GM21825 (cell line): ENCODE results near the gene POLD2.

Experiments
- ATAC-seq: cut with Tn5 transposase; IDR thresholded peaks from one replicate; pipeline ENCODE4 v1.9.1; 2021; ENCODE audit warnings: mild to moderate bottlenecking, moderate library complexity; ENCODE audit not compliant: unreplicated experiment

POLD2 gene

DNA sequence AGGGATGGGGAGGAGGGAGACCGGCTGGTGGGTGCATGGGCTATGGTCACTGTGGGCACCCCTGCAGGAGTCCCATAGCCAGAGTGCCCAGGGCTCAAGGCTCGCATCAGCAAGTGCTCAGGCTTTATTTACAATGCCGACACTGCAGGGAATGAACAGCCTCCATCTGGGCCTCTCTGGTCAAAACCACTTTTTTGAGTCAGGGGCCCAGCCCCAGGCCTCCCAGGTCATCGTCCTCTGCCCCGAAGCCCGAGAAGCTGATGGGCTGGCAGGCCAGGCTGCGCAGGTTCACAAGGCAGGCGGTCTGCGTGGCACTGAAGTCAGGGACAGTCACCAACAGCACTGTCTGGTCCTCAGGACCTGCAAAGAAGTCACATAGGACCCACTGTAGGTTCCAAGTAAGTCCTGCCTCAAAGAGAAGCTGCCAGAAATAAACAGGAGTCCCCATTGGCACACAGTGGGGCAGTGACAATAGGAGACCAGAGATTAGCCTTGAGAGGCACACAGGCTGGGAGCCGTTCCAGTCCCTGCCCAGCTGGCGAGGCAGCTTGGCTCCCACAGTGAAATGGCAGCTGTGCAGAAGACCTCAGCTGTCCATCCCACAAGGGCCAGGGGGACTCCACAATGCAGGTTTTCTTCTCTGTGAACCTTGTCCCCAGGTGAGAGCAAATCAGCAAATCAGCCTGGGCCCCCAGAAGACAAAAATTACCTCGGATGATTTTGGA, 8.6 kb downstream of the POLD2 start:
- no peak for ATAC-seq

DNA sequence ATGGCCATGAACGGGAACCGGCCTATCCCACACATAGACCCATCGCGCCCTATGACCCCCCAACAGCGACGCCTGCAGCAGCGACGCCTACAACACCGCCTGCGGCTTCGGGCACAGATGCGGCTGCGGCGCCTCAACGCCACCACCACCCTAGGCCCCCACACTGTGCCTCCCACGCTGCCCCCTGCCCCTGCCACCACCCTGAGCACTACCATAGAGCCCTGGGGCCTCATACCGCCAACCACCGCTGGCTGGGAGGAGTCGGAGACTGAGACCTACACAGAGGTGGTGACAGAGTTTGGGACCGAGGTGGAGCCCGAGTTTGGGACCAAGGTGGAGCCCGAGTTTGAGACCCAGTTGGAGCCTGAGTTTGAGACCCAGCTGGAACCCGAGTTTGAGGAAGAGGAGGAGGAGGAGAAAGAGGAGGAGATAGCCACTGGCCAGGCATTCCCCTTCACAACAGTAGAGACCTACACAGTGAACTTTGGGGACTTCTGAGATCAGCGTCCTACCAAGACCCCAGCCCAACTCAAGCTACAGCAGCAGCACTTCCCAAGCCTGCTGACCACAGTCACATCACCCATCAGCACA, 9.5 kb downstream of the POLD2 start:
- ATAC-seq = no peak

DNA sequence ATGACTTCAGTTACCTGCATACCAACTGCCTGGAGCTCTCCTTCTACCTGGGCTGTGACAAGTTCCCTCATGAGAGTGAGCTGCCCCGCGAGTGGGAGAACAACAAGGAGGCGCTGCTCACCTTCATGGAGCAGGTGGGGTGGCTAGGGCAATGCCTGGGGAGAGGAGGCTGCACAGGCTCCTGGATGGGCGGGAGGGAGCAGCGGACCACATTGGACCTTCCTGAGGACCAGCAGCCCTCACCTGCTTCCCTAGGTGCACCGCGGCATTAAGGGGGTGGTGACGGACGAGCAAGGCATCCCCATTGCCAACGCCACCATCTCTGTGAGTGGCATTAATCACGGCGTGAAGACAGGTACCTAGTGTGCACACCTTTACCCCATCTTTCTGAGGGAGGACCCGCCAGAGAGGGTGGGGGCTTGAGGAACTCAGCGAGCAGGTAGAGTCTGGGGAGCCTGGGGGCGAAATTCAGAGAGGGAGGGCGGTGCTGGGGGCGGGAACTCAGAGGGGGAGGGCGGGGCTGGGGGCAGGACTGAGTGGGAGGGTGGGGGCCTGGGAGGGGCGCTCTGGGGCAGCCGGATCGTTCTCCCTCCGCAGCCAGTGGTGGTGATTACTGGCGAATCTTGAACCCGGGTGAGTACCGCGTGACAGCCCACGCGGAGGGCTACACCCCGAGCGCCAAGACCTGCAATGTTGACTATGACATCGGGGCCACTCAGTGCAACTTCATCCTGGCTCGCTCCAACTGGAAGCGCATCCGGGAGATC, 10.2 kb downstream of the POLD2 start:
- no peak for ATAC-seq

DNA sequence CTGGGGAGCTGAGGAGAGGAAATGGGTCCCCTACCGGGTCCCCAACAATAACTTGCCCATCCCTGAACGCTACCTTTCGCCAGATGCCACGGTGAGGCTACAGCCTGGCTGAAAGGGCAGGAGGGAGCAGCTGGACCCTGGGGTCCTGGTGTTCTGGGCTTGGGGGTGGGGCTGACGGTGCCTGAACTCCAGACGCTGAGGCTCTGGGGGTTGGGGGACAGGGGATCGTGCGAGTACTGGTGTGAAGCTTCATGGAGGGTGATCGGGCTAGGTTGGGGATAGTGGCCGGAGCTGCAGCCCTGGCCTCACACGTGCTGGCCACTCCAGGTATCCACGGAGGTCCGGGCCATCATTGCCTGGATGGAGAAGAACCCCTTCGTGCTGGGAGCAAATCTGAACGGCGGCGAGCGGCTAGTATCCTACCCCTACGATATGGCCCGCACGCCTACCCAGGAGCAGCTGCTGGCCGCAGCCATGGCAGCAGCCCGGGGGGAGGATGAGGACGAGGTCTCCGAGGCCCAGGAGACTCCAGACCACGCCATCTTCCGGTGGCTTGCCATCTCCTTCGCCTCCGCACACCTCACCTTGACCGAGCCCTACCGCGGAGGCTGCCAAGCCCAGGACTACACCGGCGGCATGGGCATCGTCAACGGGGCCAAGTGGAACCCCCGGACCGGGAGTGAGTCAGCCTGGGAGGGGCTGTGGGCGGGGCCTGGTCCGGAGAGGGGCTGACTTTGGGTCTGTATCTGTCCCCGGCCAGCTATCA, 10.9 kb downstream of the POLD2 start:
- ATAC-seq = no peak

DNA sequence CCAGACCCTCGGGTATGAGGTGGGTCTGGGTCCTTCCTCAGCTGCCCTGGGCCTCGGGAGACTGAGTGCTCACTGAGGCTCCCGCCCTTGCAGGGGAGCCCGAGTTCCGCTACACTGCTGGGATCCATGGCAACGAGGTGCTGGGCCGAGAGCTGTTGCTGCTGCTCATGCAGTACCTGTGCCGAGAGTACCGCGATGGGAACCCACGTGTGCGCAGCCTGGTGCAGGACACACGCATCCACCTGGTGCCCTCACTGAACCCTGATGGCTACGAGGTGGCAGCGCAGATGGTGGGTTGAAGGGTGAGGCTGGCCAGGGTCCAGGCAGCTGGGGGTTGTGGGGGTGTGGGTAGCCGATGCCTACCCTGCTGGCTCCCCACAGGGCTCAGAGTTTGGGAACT, 11.6 kb downstream of the POLD2 start:
- ATAC-seq = no peak

GRCh38 chr7:44110719-44111635, 12.4 kb downstream of the POLD2 start:
- no peak for ATAC-seq

GRCh38 chr7:44109991-44110390, 13.4 kb downstream of the POLD2 start:
- ATAC-seq = no peak

DNA sequence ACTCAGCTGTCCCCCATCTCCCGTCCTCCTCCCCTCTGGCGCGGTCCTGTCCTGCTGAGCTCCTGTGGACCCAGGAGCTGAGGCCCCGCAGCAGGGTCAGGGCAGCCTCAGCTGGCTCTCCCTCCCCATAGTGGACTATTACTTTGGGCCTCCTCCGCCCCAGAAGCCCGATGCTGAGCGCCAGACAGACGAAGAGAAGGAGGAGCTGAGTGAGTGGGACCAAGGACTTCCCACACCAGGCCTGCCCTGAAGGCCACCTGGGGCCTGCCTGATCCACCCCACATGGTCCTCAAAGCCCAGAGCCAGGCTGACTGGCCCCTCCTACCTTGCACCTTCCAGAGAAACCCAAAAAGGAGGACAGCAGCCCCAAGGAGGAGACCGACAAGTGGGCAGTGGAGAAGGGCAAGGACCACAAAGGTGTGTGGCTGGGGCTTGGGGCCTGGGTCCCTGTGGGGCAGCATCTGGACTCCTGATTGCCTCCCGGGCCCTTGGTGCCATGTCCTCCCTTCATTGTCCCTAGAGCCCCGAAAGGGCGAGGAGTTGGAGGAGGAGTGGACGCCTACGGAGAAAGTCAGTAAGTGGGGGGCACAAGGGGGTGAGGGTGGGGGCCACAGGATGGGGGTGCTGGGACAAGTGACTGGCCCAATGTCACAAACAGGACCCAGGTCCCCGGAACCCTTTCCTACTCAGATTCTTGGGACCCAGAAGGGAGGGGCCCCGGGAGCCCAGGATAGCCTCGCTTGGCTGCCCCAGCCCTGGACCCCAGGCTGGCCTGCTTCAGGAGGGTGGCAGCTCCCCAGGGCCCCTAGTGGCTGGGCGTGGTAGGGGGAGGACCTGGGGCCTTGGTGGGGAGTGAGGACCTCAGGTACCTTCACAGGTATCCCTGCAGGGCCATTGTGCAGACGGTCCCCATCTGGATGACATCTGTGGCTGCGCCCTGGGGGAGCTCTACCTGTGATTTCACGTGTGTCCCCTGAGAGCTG, 14.3 kb downstream of the POLD2 start:
- ATAC-seq = no peak

- no peak for ATAC-seq
Observed at GRCh38 chr7:44107961-44108767, 15.2 kb downstream of the POLD2 start.

DNA sequence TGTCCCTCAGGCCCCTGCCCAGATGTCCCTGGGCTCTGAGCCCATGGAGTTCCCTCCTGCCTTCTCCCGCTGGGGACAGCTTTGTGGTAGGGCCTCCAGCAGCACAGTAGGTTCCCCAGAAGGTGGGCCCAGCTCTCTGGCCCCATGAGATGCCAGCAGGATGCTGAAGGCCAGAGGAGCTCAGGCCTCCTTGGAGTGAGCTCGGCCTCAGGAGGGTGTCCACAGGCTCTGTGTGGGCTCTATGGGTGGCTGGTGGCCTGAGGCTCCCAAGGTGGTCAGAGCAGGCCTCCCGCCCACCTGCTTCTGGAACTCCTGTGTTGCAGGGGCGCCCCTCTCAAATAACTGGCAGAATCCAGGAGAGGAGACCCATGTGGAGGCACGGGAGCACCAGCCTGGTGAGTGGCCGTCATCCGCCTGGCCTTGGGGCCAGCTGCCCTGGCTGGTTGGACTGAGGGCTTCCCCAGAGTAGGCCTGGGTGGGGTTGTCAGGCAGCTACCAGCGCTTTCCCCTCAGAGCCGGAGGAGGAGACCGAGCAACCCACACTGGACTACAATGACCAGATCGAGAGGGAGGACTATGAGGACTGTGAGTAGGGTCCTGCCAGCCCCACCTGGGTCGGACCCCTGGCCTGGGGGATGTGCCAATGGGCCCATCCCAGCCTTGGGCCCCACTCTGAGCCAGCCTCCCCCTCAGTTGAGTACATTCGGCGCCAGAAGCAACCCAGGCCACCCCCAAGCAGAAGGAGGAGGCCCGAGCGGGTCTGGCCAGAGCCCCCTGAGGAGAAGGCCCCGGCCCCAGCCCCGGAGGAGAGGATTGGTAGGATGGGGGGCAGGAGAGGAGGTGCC, 16.0 kb downstream of the POLD2 start:
- ATAC-seq = no peak

DNA sequence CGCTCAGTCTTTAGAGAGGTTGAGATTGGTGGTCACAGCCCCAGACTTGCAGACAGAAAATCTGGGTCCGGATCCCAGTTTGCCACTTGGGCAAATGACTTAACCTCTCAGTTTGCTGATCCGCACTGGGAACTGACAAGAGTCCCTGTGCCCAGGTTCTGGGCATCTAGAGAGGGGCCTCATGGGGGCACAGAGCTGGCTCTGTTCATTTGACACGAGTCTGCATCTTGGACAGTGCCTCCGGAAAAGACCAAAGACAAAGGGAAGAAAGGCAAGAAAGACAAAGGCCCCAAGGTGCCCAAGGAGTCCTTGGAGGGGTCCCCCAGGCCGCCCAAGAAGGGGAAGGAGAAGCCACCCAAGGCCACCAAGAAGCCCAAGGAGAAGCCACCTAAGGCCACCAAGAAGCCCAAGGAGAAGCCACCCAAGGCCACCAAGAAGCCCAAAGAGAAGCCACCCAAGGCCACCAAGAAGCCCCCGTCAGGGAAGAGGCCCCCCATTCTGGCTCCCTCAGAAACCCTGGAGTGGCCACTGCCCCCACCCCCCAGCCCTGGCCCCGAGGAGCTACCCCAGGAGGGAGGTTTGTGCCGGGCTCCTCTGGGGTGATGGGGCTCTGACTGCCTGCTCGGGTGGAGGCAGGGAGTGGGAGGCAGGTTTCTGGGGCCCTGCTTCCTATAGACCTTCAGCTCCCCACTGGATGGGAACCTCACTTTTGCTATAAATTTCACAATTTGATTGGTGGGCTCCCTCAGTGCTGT, 16.9 kb downstream of the POLD2 start:
- ATAC-seq = no peak

DNA sequence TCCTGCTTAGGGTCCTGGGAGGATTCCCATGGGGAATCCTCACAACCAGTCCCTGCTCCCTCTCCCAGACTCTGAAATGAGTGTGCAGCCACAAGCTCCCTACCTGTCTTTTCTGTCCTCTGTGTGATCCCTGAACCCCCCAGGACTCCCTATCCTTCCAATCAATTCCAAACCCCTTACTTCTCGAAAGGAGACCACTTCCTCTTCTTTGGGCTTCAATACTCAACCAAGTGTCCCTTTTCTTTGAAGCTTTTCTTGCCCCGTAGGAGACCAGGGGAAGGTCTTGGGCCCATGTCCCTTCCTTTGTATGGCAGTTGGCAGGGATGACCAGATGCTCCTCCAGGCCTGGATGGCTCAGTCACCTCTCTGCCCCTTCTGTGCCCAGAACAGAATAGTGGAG, 17.5 kb downstream of the POLD2 start:
- no peak for ATAC-seq

- no peak for ATAC-seq
Observed at GRCh38 chr7:44104860-44105771, 18.2 kb downstream of the POLD2 start.

DNA sequence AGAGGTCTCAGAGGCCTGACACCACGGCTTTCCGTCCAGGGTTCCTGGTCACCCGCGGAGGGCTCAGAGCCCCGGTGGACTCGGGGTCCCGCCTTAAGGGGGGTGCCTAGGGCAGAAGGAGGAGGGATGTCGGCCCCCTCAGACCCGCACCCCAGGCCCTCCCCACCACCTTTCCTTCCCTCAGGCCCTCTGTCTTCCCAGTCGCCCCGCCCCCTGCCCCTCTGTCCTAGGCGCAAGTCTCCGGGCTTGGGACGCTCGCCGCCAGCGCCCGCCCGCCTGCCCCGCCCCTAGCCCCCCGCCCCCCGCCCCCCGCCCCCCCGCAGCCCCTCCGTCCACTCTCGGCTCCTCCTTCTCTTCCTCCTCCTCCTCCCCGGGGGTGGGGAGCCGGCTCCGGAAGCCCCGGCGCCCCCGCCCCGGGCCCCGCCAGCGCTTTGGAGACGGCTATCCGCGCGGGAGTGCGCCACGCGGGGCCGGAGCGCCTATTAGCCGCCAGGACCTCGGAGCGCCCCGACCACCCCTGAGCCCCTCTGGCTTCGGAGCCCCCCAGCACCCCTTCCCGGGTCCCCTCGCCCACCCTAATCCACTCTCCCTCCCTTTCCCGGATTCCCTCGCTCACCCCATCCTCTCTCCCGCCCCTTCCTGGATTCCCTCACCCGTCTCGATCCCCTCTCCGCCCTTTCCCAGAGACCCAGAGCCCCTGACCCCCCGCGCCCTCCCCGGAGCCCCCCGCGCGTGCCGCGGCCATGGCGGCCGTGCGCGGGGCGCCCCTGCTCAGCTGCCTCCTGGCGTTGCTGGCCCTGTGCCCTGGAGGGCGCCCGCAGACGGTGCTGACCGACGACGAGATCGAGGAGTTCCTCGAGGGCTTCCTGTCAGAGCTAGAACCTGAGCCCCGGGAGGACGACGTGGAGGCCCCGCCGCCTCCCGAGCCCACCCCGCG, 19.2 kb downstream of the POLD2 start, which contains the start of gene AEBP1:
TSS of gene AEBP1 (plus strand) at position 423 of the 937 bp plus-strand sequence. CDS start at position 744, 321 bp downstream.
- ATAC-seq = no peak
